K562 (cell line): ENCODE data around the gene RRAS. TPM values are rescaled to one million over a fixed set of nuclear protein-coding genes. Genes with fewer than 3 reads are reported as not detected.
A peak's percentile ranks its signal among the peaks of the same experiment; 100 is the strongest.

Experiments used
- CCAR2 ChIP-seq: fragments of 200-400 bp; formaldehyde crosslinking; IDR thresholded peaks from 2 replicates; pipeline ENCODE4 v1.6.1; 2017; ENCODE audit warnings: mild to moderate bottlenecking, low read depth, low read length
- E2F3 ChIP-seq: fragments of 250-450 bp; sonication (Bioruptor Pico); IDR thresholded peaks from 2 replicates; pipeline ENCODE4 v1.4.0; 2020; ENCODE audit warnings: mild to moderate bottlenecking
- GTF2F1 ChIP-seq: IDR thresholded peaks from 2 replicates; pipeline ENCODE4 v1.6.1; 2011; ENCODE audit warnings: low read depth, low read length, improper control_type of control experiment
- HCFC1 ChIP-seq: IDR thresholded peaks from 2 replicates; pipeline ENCODE4 v1.6.1; 2012; ENCODE audit warnings: low read depth, low read length, improper control_type of control experiment
- HNRNPLL ChIP-seq: fragments of 200-400 bp; formaldehyde crosslinking; IDR thresholded peaks from 2 replicates; pipeline ENCODE4 v1.6.1; 2017; ENCODE audit warnings: low read length, low read depth, mild to moderate bottlenecking; ENCODE audit not compliant: poor library complexity, severe bottlenecking
- ILF3 ChIP-seq: fragments of 450-650 bp; IDR thresholded peaks from 2 replicates; pipeline ENCODE4 v1.6.1; 2018; ENCODE audit warnings: antibody characterized with exemption, mild to moderate bottlenecking, moderate library complexity, borderline replicate concordance
- KLF10 ChIP-seq: fragments of 250-450 bp; sonication (Bioruptor Pico); IDR thresholded peaks from 2 replicates; pipeline ENCODE4 v1.6.1; 2021; ENCODE audit warnings: matching md5 sums
- MCM5 ChIP-seq: fragments of 450-650 bp; IDR thresholded peaks from 2 replicates; pipeline ENCODE4 v1.6.1; 2016; ENCODE audit warnings: low read depth
- NFE2 ChIP-seq: IDR thresholded peaks from 2 replicates; pipeline ENCODE4 v1.6.1; 2014; ENCODE audit warnings: antibody characterized with exemption, low read depth
- NFIC ChIP-seq: fragments of 450-650 bp; IDR thresholded peaks from 2 replicates; pipeline ENCODE4 v1.6.1; 2017; ENCODE audit warnings: mild to moderate bottlenecking, inconsistent platforms
- SRSF9 ChIP-seq: fragments of 200-400 bp; formaldehyde crosslinking; IDR thresholded peaks from 2 replicates; pipeline ENCODE4 v1.6.1; 2017; ENCODE audit warnings: low read depth, low read length, borderline replicate concordance
- YY1 ChIP-seq, 3 experiments: IDR thresholded peaks; 2 replicates each; pipeline ENCODE4 v1.6.1; 2011; ENCODE audit warnings: low read length in 2 of 3, mild to moderate bottlenecking in 2 of 3, moderate library complexity in 2 of 3, borderline replicate concordance in 1 of 3, control low read depth in 1 of 3, low read depth in 1 of 3; ENCODE audit not compliant: insufficient read depth in 3 of 3, insufficient replicate concordance in 2 of 3, control insufficient read depth in 1 of 3, insufficient read length in 1 of 3; ENCODE audit errors: extremely low read depth in 1 of 3
- ZNF165 ChIP-seq: fragments of 250-450 bp; sonication (Bioruptor Pico); IDR thresholded peaks from 2 replicates; pipeline ENCODE4 v1.4.0; 2020; ENCODE audit warnings: borderline replicate concordance
- ZNF174 ChIP-seq: fragments of 250-450 bp; sonication (Bioruptor Pico); IDR thresholded peaks from 2 replicates; pipeline ENCODE4 v1.4.0; 2020; ENCODE audit warnings: mild to moderate bottlenecking
- ZNF507 ChIP-seq: conservative IDR thresholded peaks from 2 replicates; pipeline ENCODE4 v1.6.1; 2017; ENCODE audit warnings: missing genetic modification characterization, missing compliant biosample characterization
- polyA plus RNA-seq, 8 experiments: library from polyadenylated mRNA; depleted of rRNA in 4 of 8; stranded (reverse) in 5 of 8; unstranded in 3 of 8; fragments of >200 nt; fragmentation: Nextera tagmentation in 2 of 8; fragmentation: Illumina TruSeq in 1 of 8; extraction: Ambion mirVana in 2 of 8; extraction: Trizol in 1 of 8; gene quantifications; 2 replicates each; pipeline versions ENCODE4 v1.2.1 to v1.2.3, GENCODE V29; 2011 to 2014; ENCODE audit warnings: inconsistent platforms in 1 of 8, missing spikeins in 1 of 8
- total RNA-seq, 7 experiments: library from RNA; depleted of rRNA in 6 of 7; stranded (reverse); fragments of >200 nt in 6 of 7; fragmentation: Illumina TruSeq in 2 of 7; extraction: Trizol in 2 of 7; gene quantifications; 2 replicates each; pipeline versions ENCODE4 v1.2.1 to v1.2.3, GENCODE V29; 2011 to 2021; ENCODE audit warnings: low replicate concordance in 1 of 7
- TF ChIP-seq, protein P1 (sequence below): sonication (generic); formaldehyde crosslinking; IDR thresholded peaks from 2 replicates; pipeline ENCODE4 v1.8.1; 2023; ENCODE audit warnings: mild to moderate bottlenecking, missing genetic modification reagents
- TF ChIP-seq, protein P2 (sequence below), 2 experiments: fragments of 450-650 bp; conservative IDR thresholded peaks; 2 replicates each; pipeline ENCODE4 v1.6.1; 2017; ENCODE audit warnings: mild to moderate bottlenecking in 2 of 2, moderate library complexity in 2 of 2

Gene RRAS
- total and polyA plus RNA-seq, 9 of the 15 experiments (the other 6 are each of a cell fraction or from before 2014, with no cell fraction given) = 0.70 to 17.3 (median 8.2) TPM

DNA sequence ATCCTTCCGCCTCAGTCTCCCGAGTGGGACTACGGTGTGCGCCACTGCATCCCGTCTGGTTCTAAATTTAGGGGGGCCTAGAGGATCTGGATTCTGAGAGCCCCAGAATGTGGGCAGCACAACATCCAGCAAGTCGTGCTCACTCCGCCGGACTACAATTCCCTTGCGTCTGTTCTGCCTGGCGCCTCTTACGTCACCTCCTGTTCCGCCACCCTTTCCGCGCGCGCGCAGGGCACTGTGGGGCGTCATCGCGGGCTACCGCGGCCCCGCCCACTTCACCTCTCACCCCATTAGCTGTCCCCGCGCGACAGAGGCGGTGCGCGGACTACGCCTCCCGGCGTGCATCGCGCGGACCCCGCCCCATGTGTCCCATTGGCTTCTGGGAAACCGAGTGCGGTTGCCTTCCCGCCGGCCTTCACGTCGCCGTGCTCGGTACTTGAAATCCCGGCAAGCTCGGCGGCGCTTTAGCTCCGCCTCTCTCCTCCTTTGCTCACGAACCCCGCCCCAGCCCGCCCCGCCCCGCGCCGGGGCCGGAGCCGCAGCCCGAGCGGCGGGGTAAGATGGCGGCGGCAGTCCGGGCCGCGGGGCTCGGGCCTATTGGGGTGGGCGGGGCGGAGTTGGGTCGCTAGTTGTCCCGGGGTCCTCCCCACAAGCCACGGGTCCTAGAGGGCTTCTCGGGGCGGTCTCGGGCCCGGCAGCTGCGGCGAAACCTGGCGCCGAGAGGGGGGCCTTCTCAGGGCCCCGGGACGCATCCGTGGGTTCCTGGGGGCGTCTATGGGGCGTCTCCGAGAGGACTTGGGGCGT, 1.9 kb upstream of the RRAS start, which contains the start of gene SCAF1 (continued):
- TF ChIP-seq YY1 (IDR thresholded peaks at IDR 0.05; ENCODE audit: borderline replicate concordance in 1 of 3, control insufficient read depth in 1 of 3, extremely low read depth in 1 of 3, insufficient read depth in 3 of 3, insufficient read length in 1 of 3, insufficient replicate concordance in 2 of 3, low read depth in 1 of 3, low read length in 2 of 3) = peak; percentile 49 to 93 (median 90)
- TF ChIP-seq ZNF165 = no peak
- TF ChIP-seq, protein P1, sequence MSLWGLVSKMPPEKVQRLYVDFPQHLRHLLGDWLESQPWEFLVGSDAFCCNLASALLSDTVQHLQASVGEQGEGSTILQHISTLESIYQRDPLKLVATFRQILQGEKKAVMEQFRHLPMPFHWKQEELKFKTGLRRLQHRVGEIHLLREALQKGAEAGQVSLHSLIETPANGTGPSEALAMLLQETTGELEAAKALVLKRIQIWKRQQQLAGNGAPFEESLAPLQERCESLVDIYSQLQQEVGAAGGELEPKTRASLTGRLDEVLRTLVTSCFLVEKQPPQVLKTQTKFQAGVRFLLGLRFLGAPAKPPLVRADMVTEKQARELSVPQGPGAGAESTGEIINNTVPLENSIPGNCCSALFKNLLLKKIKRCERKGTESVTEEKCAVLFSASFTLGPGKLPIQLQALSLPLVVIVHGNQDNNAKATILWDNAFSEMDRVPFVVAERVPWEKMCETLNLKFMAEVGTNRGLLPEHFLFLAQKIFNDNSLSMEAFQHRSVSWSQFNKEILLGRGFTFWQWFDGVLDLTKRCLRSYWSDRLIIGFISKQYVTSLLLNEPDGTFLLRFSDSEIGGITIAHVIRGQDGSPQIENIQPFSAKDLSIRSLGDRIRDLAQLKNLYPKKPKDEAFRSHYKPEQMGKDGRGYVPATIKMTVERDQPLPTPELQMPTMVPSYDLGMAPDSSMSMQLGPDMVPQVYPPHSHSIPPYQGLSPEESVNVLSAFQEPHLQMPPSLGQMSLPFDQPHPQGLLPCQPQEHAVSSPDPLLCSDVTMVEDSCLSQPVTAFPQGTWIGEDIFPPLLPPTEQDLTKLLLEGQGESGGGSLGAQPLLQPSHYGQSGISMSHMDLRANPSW (CRISPR knock-in tag) = no peak
- TF ChIP-seq SRSF9 = no peak
- TF ChIP-seq, protein P2, sequence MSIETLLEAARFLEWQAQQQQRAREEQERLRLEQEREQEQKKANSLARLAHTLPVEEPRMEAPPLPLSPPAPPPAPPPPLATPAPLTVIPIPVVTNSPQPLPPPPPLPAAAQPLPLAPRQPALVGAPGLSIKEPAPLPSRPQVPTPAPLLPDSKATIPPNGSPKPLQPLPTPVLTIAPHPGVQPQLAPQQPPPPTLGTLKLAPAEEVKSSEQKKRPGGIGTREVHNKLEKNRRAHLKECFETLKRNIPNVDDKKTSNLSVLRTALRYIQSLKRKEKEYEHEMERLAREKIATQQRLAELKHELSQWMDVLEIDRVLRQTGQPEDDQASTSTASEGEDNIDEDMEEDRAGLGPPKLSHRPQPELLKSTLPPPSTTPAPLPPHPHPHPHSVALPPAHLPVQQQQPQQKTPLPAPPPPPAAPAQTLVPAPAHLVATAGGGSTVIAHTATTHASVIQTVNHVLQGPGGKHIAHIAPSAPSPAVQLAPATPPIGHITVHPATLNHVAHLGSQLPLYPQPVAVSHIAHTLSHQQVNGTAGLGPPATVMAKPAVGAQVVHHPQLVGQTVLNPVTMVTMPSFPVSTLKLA (conservative IDR thresholded peaks at IDR 0.05) = peak; percentile 78 to 88
- peak; percentile 68 for TF ChIP-seq HNRNPLL
- TF ChIP-seq CCAR2 = no peak
- TF ChIP-seq MCM5 = no peak
- no peak for TF ChIP-seq ZNF507
- peak; percentile 98 for TF ChIP-seq HCFC1
- peak; percentile 79; the same call in 1 of the 2 replicates for TF ChIP-seq E2F3 (CRISPR knock-in tag)
- no peak for TF ChIP-seq ZNF174 (CRISPR knock-in tag)
- TF ChIP-seq NFE2 = no peak
- no peak; the same call in 1 of the 2 replicates for TF ChIP-seq NFIC
- TF ChIP-seq KLF10 = no peak
- no peak for TF ChIP-seq GTF2F1
- no peak for TF ChIP-seq ILF3
